IMR-90 (cell line): Measurements from ENCODE around the gene BAIAP2L1. TPM values are rescaled to one million over a fixed set of nuclear protein-coding genes. Genes with fewer than 3 reads are reported as not detected.

Experiments
- ATAC-seq: fragments of 200-7000 bp; cut with Tn5 transposase; 2 replicates; pipeline ENCODE4 v1.9.1; 2020; ENCODE audit warnings: low read depth, mild to moderate bottlenecking, moderate library complexity
- BruUV-seq: library from RNA; stranded (reverse); fragments of 400-500 nt; replicated peaks from 2 replicates; lab custom pipeline; 2021; lab: Mats Ljungman, UMichigan
- CTCF ChIA-PET: fragments of 300-600 bp; formaldehyde crosslinking; extraction: SDS; loops from one replicate; lab custom pipeline; 2021; ENCODE audit warnings: antibody characterized with exemption; lab: Yijun Ruan, JAX
- POLR2A ChIA-PET: fragments of 300-600 bp; sonication (Branson Sonifier 250); formaldehyde crosslinking; loops from one replicate; lab custom pipeline; 2022; ENCODE audit warnings: antibody characterized with exemption; ENCODE audit not compliant: unreplicated experiment; lab: Charles Lee
- DNase-seq: peaks from one replicate; pipeline ENCODE4 v3.0.0; 2013
- H2AFZ ChIP-seq: replicated peaks from 2 replicates; pipeline ENCODE3; 2013; ENCODE audit warnings: low read length, mild to moderate bottlenecking; ENCODE audit not compliant: poor library complexity
- H2AK5ac ChIP-seq: 2 replicates; pipeline ENCODE4 v1.6.1; 2013; ENCODE audit warnings: low read depth, low read length, inconsistent platforms
- H2AK9ac ChIP-seq: replicated peaks from 2 replicates; pipeline ENCODE3; 2013; ENCODE audit warnings: mild to moderate bottlenecking, low read depth, low read length, moderate library complexity; ENCODE audit not compliant: poor library complexity
- H2BK120ac ChIP-seq: 2 replicates; pipeline ENCODE4 v1.6.1; 2013; ENCODE audit warnings: low read depth, low read length, inconsistent platforms
- H2BK15ac ChIP-seq: 3 replicates; pipeline ENCODE4 v1.6.1; 2013; ENCODE audit warnings: low read depth, low read length, inconsistent platforms
- H2BK20ac ChIP-seq: 2 replicates; pipeline ENCODE4 v1.6.1; 2013; ENCODE audit warnings: low read depth, mild to moderate bottlenecking, inconsistent platforms, low read length, moderate library complexity
- H2BK5ac ChIP-seq: 2 replicates; pipeline ENCODE4 v1.6.1; 2013; ENCODE audit warnings: mild to moderate bottlenecking, low read depth, low read length, inconsistent platforms; ENCODE audit not compliant: poor library complexity, severe bottlenecking
- H3K14ac ChIP-seq: replicated peaks from 2 replicates; pipeline ENCODE4 v1.6.1; 2013; ENCODE audit warnings: low read depth, low read length, inconsistent platforms
- H3K18ac ChIP-seq: 2 replicates; pipeline ENCODE4 v1.6.1; 2013; ENCODE audit warnings: low read depth, low read length, control low read depth
- H3K23ac ChIP-seq: 2 replicates; pipeline ENCODE4 v1.6.1; 2013; ENCODE audit warnings: low read depth, low read length, inconsistent platforms
- H3K27ac ChIP-seq: 2 replicates; pipeline ENCODE4 v1.5.1; 2013; ENCODE audit warnings: mild to moderate bottlenecking, control low read depth, low read length; ENCODE audit not compliant: insufficient read depth
- H3K27me3 ChIP-seq: 2 replicates; pipeline ENCODE4 v1.6.1; 2013; ENCODE audit warnings: low read length; ENCODE audit not compliant: control insufficient read depth, insufficient read depth
- H3K36me3 ChIP-seq: 2 replicates; pipeline ENCODE4 v1.6.1; 2013; ENCODE audit warnings: low read length, mixed read lengths; ENCODE audit not compliant: control insufficient read depth, insufficient read depth
- H3K4ac ChIP-seq: 2 replicates; pipeline ENCODE4 v1.6.1; 2013; ENCODE audit warnings: low read depth, low read length, inconsistent platforms
- H3K4me1 ChIP-seq: 2 replicates; pipeline ENCODE4 v1.6.1; 2013; ENCODE audit warnings: low read length, mixed read lengths; ENCODE audit not compliant: control insufficient read depth, insufficient read depth
- H3K4me2 ChIP-seq: 2 replicates; pipeline ENCODE4 v1.6.1; 2013; ENCODE audit warnings: low read depth, mild to moderate bottlenecking, control low read depth, low read length, moderate library complexity
- H3K4me3 ChIP-seq: 2 replicates; pipeline ENCODE4 v1.5.1; 2013; ENCODE audit warnings: low read depth, mild to moderate bottlenecking, control low read depth, low read length, moderate library complexity; ENCODE audit not compliant: insufficient read depth
- H3K56ac ChIP-seq: 2 replicates; pipeline ENCODE4 v1.6.1; 2013; ENCODE audit warnings: low read length, inconsistent platforms; ENCODE audit not compliant: insufficient read depth; ENCODE audit errors: extremely low read depth
- H3K79me1 ChIP-seq, 2 experiments: 2 replicates each; pipeline ENCODE4 v1.6.1; 2013; ENCODE audit warnings: low read length in 2 of 2, inconsistent platforms in 1 of 2, low read depth in 1 of 2
- H3K9ac ChIP-seq: 2 replicates; pipeline ENCODE4 v1.6.1; 2013; ENCODE audit warnings: low read depth, low read length, control low read depth
- H3K9me1 ChIP-seq: 2 replicates; pipeline ENCODE4 v1.6.1; 2013; ENCODE audit warnings: low read length, inconsistent platforms; ENCODE audit not compliant: insufficient read depth
- H3K9me3 ChIP-seq: 2 replicates; pipeline ENCODE4 v1.6.1; 2013; ENCODE audit warnings: low read length; ENCODE audit not compliant: control insufficient read depth, insufficient read depth
- H4K20me1 ChIP-seq: 2 replicates; pipeline ENCODE4 v1.6.1; 2013; ENCODE audit warnings: low read length, inconsistent platforms; ENCODE audit not compliant: insufficient read depth
- H4K5ac ChIP-seq: 2 replicates; pipeline ENCODE4 v1.6.1; 2013; ENCODE audit warnings: mild to moderate bottlenecking, low read depth, low read length, control low read depth
- H4K8ac ChIP-seq, 2 experiments: 2 replicates each; pipeline ENCODE4 v1.6.1; 2013; ENCODE audit warnings: low read depth in 2 of 2, low read length in 2 of 2, control low read depth in 1 of 2, inconsistent platforms in 1 of 2
- H4K91ac ChIP-seq: 2 replicates; pipeline ENCODE4 v1.6.1; 2013; ENCODE audit warnings: low read depth, low read length, inconsistent platforms; ENCODE audit not compliant: insufficient read depth
- CTCF ChIP-seq: conservative IDR thresholded peaks from 2 replicates; pipeline ENCODE4 v1.5.1; 2012; ENCODE audit warnings: mild to moderate bottlenecking, low read depth, low read length, improper control_type of control experiment
- ELK1 ChIP-seq: fragments of 150-350 bp; IDR thresholded peaks from 2 replicates; pipeline ENCODE4 v1.6.1; 2016; ENCODE audit warnings: low read depth, mild to moderate bottlenecking, low read length, moderate library complexity, borderline replicate concordance
- POLR2A ChIP-seq: IDR thresholded peaks from 2 replicates; pipeline ENCODE4 v1.6.1; 2012; ENCODE audit warnings: mild to moderate bottlenecking, low read depth, low read length
- RAD21 ChIP-seq: IDR thresholded peaks from 2 replicates; pipeline ENCODE4 v1.6.1; 2012; ENCODE audit warnings: low read length, improper control_type of control experiment
- RCOR1 ChIP-seq: IDR thresholded peaks from 2 replicates; pipeline ENCODE4 v1.6.1; 2012; ENCODE audit warnings: mild to moderate bottlenecking, low read length, improper control_type of control experiment; ENCODE audit not compliant: insufficient replicate concordance
- SMC3 ChIP-seq: fragments of 150-350 bp; IDR thresholded peaks from 2 replicates; pipeline ENCODE4 v1.6.1; 2016; ENCODE audit warnings: low read depth, mild to moderate bottlenecking, antibody characterized with exemption, low read length, moderate library complexity
- WGBS, 2 experiments: methylation state at CpG; one replicate each; pipeline versions ENCODE4 v1.1.5 to v1.1.7; 2013; ENCODE audit warnings: missing lambda C conversion rate in 2 of 2; ENCODE audit not compliant: insufficient read length in 1 of 2; ENCODE audit errors: extremely low coverage in 2 of 2; 5-methylcytosine and 5-hydroxymethylcytosine counted together
- dilution Hi-C: fragments of 300-500 bp; cut with HindIII; formaldehyde crosslinking; loops from one replicate; pipeline ENCODE4 v1.14.3; 2018; ENCODE audit warnings: low sequenced_read_pairs; ENCODE audit not compliant: unreplicated experiment
- in situ Hi-C: fragments of 300-500 bp; cut with MboI; formaldehyde crosslinking; loops from 3 replicates; pipeline ENCODE4 v1.14.3; 2019; ENCODE audit warnings: low sequenced_read_pairs, inconsistent platforms, mixed read lengths
- intact Hi-C: fragments of 100-400 bp; cut with micrococcal nuclease; formaldehyde crosslinking; loops from 2 replicates; pipeline ENCODE4 v1.10.0; 2022
- polyA plus RNA-seq, 3 experiments: library from polyadenylated mRNA; depleted of rRNA; stranded (reverse); fragments of >200 nt; gene quantifications; 2 replicates each; pipeline ENCODE4 v1.2.3, GENCODE V29; 2012; ENCODE audit warnings: low replicate concordance in 1 of 3
- total RNA-seq: library from RNA; depleted of rRNA; stranded (reverse); fragments of >200 nt; gene quantifications from 2 replicates; pipeline ENCODE4 v1.2.3, GENCODE V29; 2012

The BAIAP2L1 gene
- total and polyA plus RNA-seq, 2 of the 4 experiments (the other 2 are of a cell fraction): 2.2 to 6.0 TPM

GRCh38 chr7:98295467-98296192, 105.3 kb downstream of the BAIAP2L1 start (continued):
- TF ChIP-seq ELK1: no peak
- no peak for TF ChIP-seq POLR2A

GRCh38 chr7:98294798-98295382, 106.0 kb downstream of the BAIAP2L1 start:
- H3K4me2 ChIP-seq: no peak overlapping the region
- ChIA-PET POLR2A (no interaction called here), CTCF (interaction anchor here (0.6 to 0.8 kb wide), 2 partner anchors 74 to 451 kb away, joined by 3 to 4 read pairs; no protein-coding TSS in a partner anchor)
- H2BK15ac ChIP-seq: no peak overlapping the region
- no peaks in the 10 kb centered on the region for H3K4me1 ChIP-seq
- no peak overlapping the region for H3K56ac ChIP-seq
- 14% methylated on average over 5 of the region's 14 CpGs; no CpG with 5 or more reads in 1 of the 2 experiments for WGBS, 2 experiments
- ATAC-seq (peak; percentile 83), DNase-seq (peak; percentile 47)
- intact Hi-C loops: loop anchor here (1.0 kb wide), 4 partner anchors 104 to 546 kb away; no protein-coding TSS in a partner anchor
- TF ChIP-seq RCOR1 (no peak), SMC3 (peak; percentile 80), CTCF (peak; percentile 74), POLR2A (peak; percentile 36; the same call in 1 of the 2 replicates), RAD21 (peak; percentile 90)
- H2AK9ac ChIP-seq: peak overlapping the region; percentile 73
- H3K4ac ChIP-seq: no peak overlapping the region
- no peaks in the 10 kb centered on the region for H3K9me3 ChIP-seq
- H3K23ac ChIP-seq: no peak overlapping the region
- dilution Hi-C loops: no loop called here
- BruUV-seq: no TSS peak
- H3K4me3 ChIP-seq: no peak overlapping the region
- H3K18ac ChIP-seq: no peak overlapping the region
- no peak overlapping the region for H3K27ac ChIP-seq
- in situ Hi-C loops: loop anchor here (5.0 kb wide), 2 partner anchors 112 to 547 kb away; no protein-coding TSS in a partner anchor
- no peaks in the 10 kb centered on the region for H3K27me3 ChIP-seq
- H3K79me1 ChIP-seq: peaks cover 9 to 59% of the 10 kb centered on the region in 2 experiments
- peak overlapping the region; percentile 34 for H2AFZ ChIP-seq
- H2BK20ac ChIP-seq: no peak overlapping the region
- no peak overlapping the region for H2BK5ac ChIP-seq
- no peak overlapping the region; the same call in 1 of the 2 replicates for H4K91ac ChIP-seq
- no peak overlapping the region for H2AK5ac ChIP-seq
- no peak overlapping the region for H4K5ac ChIP-seq
- 0 out of 4 replicates have a peak overlapping the region, but pooled peaks of 1 of the 2 experiments have one; percentile 43 for H4K8ac ChIP-seq
- H2BK120ac ChIP-seq: no peak overlapping the region
- peaks cover 48% of the 10 kb centered on the region for H4K20me1 ChIP-seq
- peaks cover 43% of the 10 kb centered on the region for H3K36me3 ChIP-seq
- peaks cover under 1% of the 10 kb centered on the region for H3K9me1 ChIP-seq
- no peak overlapping the region for H3K14ac ChIP-seq
- H3K9ac ChIP-seq: no peak overlapping the region
